Right lung (tissue), 5 donors: ENCODE measurements around the gene CRABP2. TPM values are rescaled to one million over a fixed set of nuclear protein-coding genes. Genes with fewer than 3 reads are reported as not detected.
A peak's percentile ranks its signal among the peaks of the same experiment; 100 is the strongest.

Experiments used
- DNase-seq, 2 donors: peaks; one replicate each; pipeline ENCODE4 v3.0.0-alpha.2; 2013
- polyA plus RNA-seq, 5 donors: library from polyadenylated mRNA; unstranded; fragments of 120-200 nt; gene quantifications; one replicate each; pipeline versions ENCODE4 v1.2.1 to v1.2.3, GENCODE V29; 2013; ENCODE audit warnings: inconsistent platforms in 1 of 5, low replicate concordance in 1 of 5; ENCODE audit not compliant: insufficient read length in 5 of 5, insufficient read depth in 1 of 5

The CRABP2 gene
- polyA plus RNA-seq, 5 donors, result 74.4 to 168 (median 119) TPM

- DNase-seq, result no peak
Measured at GRCh38 chr1:156692441-156692924, 12.9 kb downstream of the CRABP2 start.

- no peak for DNase-seq
Measured at GRCh38 chr1:156691665-156692440, 13.5 kb downstream of the CRABP2 start.

- no peak for DNase-seq
Measured at GRCh38 chr1:156691191-156691590, 14.2 kb downstream of the CRABP2 start.

- no peak for DNase-seq
Measured at GRCh38 chr1:156690675-156691036, 14.7 kb downstream of the CRABP2 start.

- DNase-seq, result peak in 1 of 2 donors; percentile 45
Measured at GRCh38 chr1:156689953-156690674, 15.3 kb downstream of the CRABP2 start.

GRCh38 chr1:156689035-156689952, 16.1 kb downstream of the CRABP2 start:
- peak; percentile 82 to 88 for DNase-seq

GRCh38 chr1:156684227-156684782, 21.1 kb downstream of the CRABP2 start:
- DNase-seq, result no peak

- DNase-seq, result no peak
Measured at GRCh38 chr1:156682166-156682890, 23.1 kb downstream of the CRABP2 start.

GRCh38 chr1:156681196-156681960, 24.0 kb downstream of the CRABP2 start:
- no peak for DNase-seq

- DNase-seq, result no peak
Measured at GRCh38 chr1:156680056-156680455, 25.3 kb downstream of the CRABP2 start.

GRCh38 chr1:156677616-156678596, 27.5 kb downstream of the CRABP2 start:
- peak; percentile 78 to 81 for DNase-seq

GRCh38 chr1:156676820-156677615, 28.4 kb downstream of the CRABP2 start, which contains the start of gene NES:
NES (minus strand) TSS chr1:156677407; CDS start chr1:156677264, 143 bp downstream.
- peak; percentile 71 to 72 for DNase-seq

GRCh38 chr1:156676114-156676819, 29.1 kb downstream of the CRABP2 start:
- no peak for DNase-seq

GRCh38 chr1:156675210-156676113, 29.9 kb downstream of the CRABP2 start:
- DNase-seq, result peak in 1 of 2 donors; percentile 40

- no peak for DNase-seq
Measured at GRCh38 chr1:156673387-156674121, 31.8 kb downstream of the CRABP2 start.
